GM12878 (cell line): ENCODE results near the gene RRAS. TPM values are rescaled to one million over a fixed set of nuclear protein-coding genes. Genes with fewer than 3 reads are reported as not detected.

Experiments used
- ATAC-seq: fragments of 200-7000 bp; cut with Tn5 transposase; 3 replicates; pipeline ENCODE4 v1.9.1; 2020; ENCODE audit warnings: mild to moderate bottlenecking, moderate library complexity
- BruUV-seq: library from RNA; stranded (reverse); fragments of 400-500 nt; replicated peaks from 2 replicates; lab custom pipeline; 2021; lab: Mats Ljungman, UMichigan
- CTCF ChIA-PET: fragments of 300-600 bp; sonication (Branson Sonifier 250); formaldehyde crosslinking; extraction: SDS; loops from one replicate; lab custom pipeline; 2021; ENCODE audit warnings: inconsistent platforms; lab: Yijun Ruan, JAX
- POLR2A ChIA-PET: fragments of 350-600 bp; formaldehyde crosslinking; extraction: SDS; loops from one replicate; lab custom pipeline; 2021; ENCODE audit warnings: inconsistent platforms; lab: Charles Lee
- RAD21 ChIA-PET: fragments of 300-600 bp; sonication (Branson Sonifier 250); formaldehyde crosslinking; loops from one replicate; lab custom pipeline; 2023; ENCODE audit warnings: antibody characterized with exemption; ENCODE audit not compliant: unreplicated experiment; lab: Charles Lee
- SMC1A ChIA-PET: fragments of 300-600 bp; sonication (Branson Sonifier 250); formaldehyde crosslinking; loops from one replicate; lab custom pipeline; 2023; ENCODE audit not compliant: unreplicated experiment, uncharacterized antibody; lab: Charles Lee
- DNase-seq: peaks from one replicate; pipeline ENCODE4 v3.0.0-alpha.2; 2011; ENCODE audit warnings: low read depth, low spot score
- FAIRE-seq: peaks from 3 replicates; lab custom pipeline; 2011; peaks lifted over from hg19 to GRCh38; lab: Jason Lieb, UNC
- H2AFZ ChIP-seq: 2 replicates; pipeline ENCODE4 v1.6.0; 2011; ENCODE audit warnings: low read depth, low read length, control low read depth; ENCODE audit not compliant: control insufficient read depth
- H3K27ac ChIP-seq: 2 replicates; pipeline ENCODE4 v1.5.1; 2011; ENCODE audit warnings: control low read depth; ENCODE audit not compliant: control insufficient read depth, insufficient read depth
- H3K27me3 ChIP-seq, 2 experiments: replicated peaks in 1 of 2; 2 replicates each; pipeline versions ENCODE4 v1.6.0 to v1.6.1; 2011; ENCODE audit warnings: low read length in 1 of 2; ENCODE audit not compliant: control insufficient read depth in 2 of 2, insufficient read depth in 2 of 2
- H3K36me3 ChIP-seq, 2 experiments: 2 replicates each; pipeline ENCODE4 v1.5.1; 2011; ENCODE audit warnings: low read length in 1 of 2; ENCODE audit not compliant: control insufficient read depth in 2 of 2, insufficient read depth in 2 of 2
- H3K4me1 ChIP-seq: 2 replicates; pipeline ENCODE4 v1.6.1; 2011; ENCODE audit warnings: mild to moderate bottlenecking, low read length, moderate library complexity, mixed read lengths; ENCODE audit not compliant: control insufficient read depth, insufficient read depth
- H3K4me2 ChIP-seq: 2 replicates; pipeline ENCODE4 v1.6.0; 2011; ENCODE audit warnings: control low read depth; ENCODE audit not compliant: control insufficient read depth, insufficient read depth
- H3K4me3 ChIP-seq: fragments of 200-600 bp; sonication (generic); 2 replicates; pipeline ENCODE4 v1.5.1; 2016
- H3K79me2 ChIP-seq: 2 replicates; pipeline ENCODE4 v1.6.0; 2011; ENCODE audit warnings: low read length; ENCODE audit not compliant: control insufficient read depth, insufficient read depth
- H3K9ac ChIP-seq: 2 replicates; pipeline ENCODE4 v1.8.0; 2011; ENCODE audit warnings: low read length, control low read depth, mixed read lengths; ENCODE audit not compliant: control insufficient read depth, insufficient read depth
- H3K9me3 ChIP-seq: replicated peaks from 3 replicates; pipeline ENCODE4 v1.5.1; 2011; ENCODE audit warnings: mild to moderate bottlenecking, low read length; ENCODE audit not compliant: control insufficient read depth, insufficient read depth
- H4K20me1 ChIP-seq: 2 replicates; pipeline ENCODE4 v1.6.0; 2011; ENCODE audit not compliant: control insufficient read depth, insufficient read depth
- ATF7 ChIP-seq: fragments of 450-650 bp; IDR thresholded peaks from 2 replicates; pipeline ENCODE4 v1.6.1; 2016; ENCODE audit warnings: low read depth, mild to moderate bottlenecking
- BACH1 ChIP-seq: fragments of 450-650 bp; IDR thresholded peaks from 2 replicates; pipeline ENCODE4 v1.6.1; 2017; ENCODE audit warnings: mild to moderate bottlenecking, borderline replicate concordance
- CHD2 ChIP-seq: IDR thresholded peaks from 2 replicates; pipeline ENCODE4 v1.6.1; 2011; ENCODE audit warnings: low read depth, low read length, improper control_type of control experiment, borderline replicate concordance
- CREM ChIP-seq: IDR thresholded peaks from 2 replicates; pipeline ENCODE4 v1.6.1; 2014; ENCODE audit warnings: antibody characterized with exemption, low read depth
- HDAC6 ChIP-seq: fragments of 200-600 bp; sonication (generic); IDR thresholded peaks from one replicate; pipeline ENCODE4 v1.8.0; 2017; ENCODE audit warnings: antibody characterized with exemption; ENCODE audit not compliant: unreplicated experiment
- KAT2A ChIP-seq: conservative IDR thresholded peaks from 2 replicates; pipeline ENCODE4 v1.6.1; 2011; ENCODE audit warnings: low read depth, low read length; ENCODE audit not compliant: control insufficient read depth
- MEF2B ChIP-seq: fragments of 450-650 bp; IDR thresholded peaks from 2 replicates; pipeline ENCODE4 v1.6.1; 2018; ENCODE audit warnings: mild to moderate bottlenecking, moderate library complexity; ENCODE audit not compliant: partially characterized antibody, poor library complexity, severe bottlenecking
- NFXL1 ChIP-seq: fragments of 450-650 bp; IDR thresholded peaks from 2 replicates; pipeline ENCODE4 v1.6.1; 2017; ENCODE audit warnings: antibody characterized with exemption, mild to moderate bottlenecking, borderline replicate concordance
- NRF1 ChIP-seq: conservative IDR thresholded peaks from 2 replicates; pipeline ENCODE4 v1.6.1; 2011; ENCODE audit warnings: mild to moderate bottlenecking, low read depth, low read length, improper control_type of control experiment
- RAD51 ChIP-seq: fragments of 450-650 bp; IDR thresholded peaks from 2 replicates; pipeline ENCODE4 v1.6.1; 2016; ENCODE audit warnings: moderate library complexity, mild to moderate bottlenecking, inconsistent platforms
- RFX5 ChIP-seq: IDR thresholded peaks from 2 replicates; pipeline ENCODE4 v1.6.1; 2011; ENCODE audit warnings: low read depth, low read length, improper control_type of control experiment
- TAF1 ChIP-seq: IDR thresholded peaks from 2 replicates; pipeline ENCODE4 v1.6.1; 2011; ENCODE audit warnings: mild to moderate bottlenecking, low read depth, low read length, borderline replicate concordance
- ZBED1 ChIP-seq: IDR thresholded peaks from 2 replicates; pipeline ENCODE4 v1.6.1; 2016; ENCODE audit warnings: borderline replicate concordance
- ZNF592 ChIP-seq: fragments of 450-650 bp; IDR thresholded peaks from 2 replicates; pipeline ENCODE4 v1.6.1; 2017; ENCODE audit warnings: mild to moderate bottlenecking, moderate library complexity
- WGBS: methylation state at CpG from one replicate; pipeline ENCODE4 v1.1.6; 2016; ENCODE audit warnings: low lambda C conversion rate; ENCODE audit not compliant: insufficient replicate concordance, insufficient coverage; ENCODE audit errors: missing lambda C conversion rate; 5-methylcytosine and 5-hydroxymethylcytosine counted together
- in situ Hi-C: fragments of 300-500 bp; cut with MboI; formaldehyde crosslinking; loops from 9 replicates; pipeline ENCODE4 v1.14.3; 2018; ENCODE audit warnings: mixed read lengths
- intact Hi-C: fragments of 100-400 bp; cut with micrococcal nuclease; formaldehyde crosslinking; loops from one replicate; pipeline ENCODE4 v1.14.2; 2022; ENCODE audit not compliant: unreplicated experiment
- polyA plus RNA-seq, 11 experiments: library from polyadenylated mRNA; depleted of rRNA in 4 of 11; unstranded in 6 of 11; stranded (reverse) in 5 of 11; fragments of >200 nt; fragmentation: Nextera tagmentation in 4 of 11; fragmentation: Illumina TruSeq in 1 of 11; extraction: Ambion mirVana in 4 of 11; extraction: Trizol in 1 of 11; gene quantifications; 1 replicate in 1 of 11; 2 replicates in 10 of 11; pipeline versions ENCODE4 v1.2.1 to v1.2.3, GENCODE V29; 2011 to 2016; ENCODE audit warnings: inconsistent platforms in 2 of 11, missing spikeins in 2 of 11, low read depth in 1 of 11
- total RNA-seq, 4 experiments: library from RNA; depleted of rRNA in 3 of 4; stranded (reverse); fragments of >200 nt in 3 of 4; fragmentation: Illumina TruSeq in 1 of 4; extraction: Trizol in 1 of 4; gene quantifications; 2 replicates each; pipeline versions ENCODE4 v1.2.1 to v1.2.3, GENCODE V29; 2013 to 2021
- TF ChIP-seq, protein P1 (sequence below): fragments of 450-650 bp; formaldehyde crosslinking; IDR thresholded peaks from 2 replicates; pipeline ENCODE4 v1.5.0; 2022; ENCODE audit warnings: mild to moderate bottlenecking, missing genetic modification characterization

RRAS gene
- total and polyA plus RNA-seq, 10 of the 15 experiments (the other 5 are each of a cell fraction or from before 2014, with no cell fraction given), result 0.24 to 5.8 (median 1.8) TPM

GRCh38 chr19:49664171-49665035 is 24.5 kb upstream of the RRAS start:
- Histone ChIP-seq H2AFZ (peak overlapping the region; percentile 40), H3K4me1 (peaks cover 14% of the 10 kb centered on the region), H3K9me3 (no peaks in the 10 kb centered on the region), H3K9ac (peak overlapping the region; percentile 97), H3K4me2 (peak overlapping the region; percentile 91), H3K79me2 (peaks cover 36% of the 10 kb centered on the region), H3K4me3 (peak overlapping the region; percentile 99), H3K36me3 (peaks cover 12 to 20% of the 10 kb centered on the region in 2 experiments), H3K27me3 (no peaks in the 10 kb centered on the region), H3K27ac (peak overlapping the region; percentile 91), H4K20me1 (peaks cover 4% of the 10 kb centered on the region)
- FAIRE-seq (no peak), DNase-seq (no peak), ATAC-seq (peak; percentile 83)
- intact Hi-C loops, result loop anchor here (2.0 kb wide), 1 partner anchor 22 kb away; the partner anchor contains the start of gene SCAF1
- ChIA-PET CTCF (interaction anchor here (0.6 to 5.5 kb wide), 7 partner anchors 11 to 706 kb away, joined by 3 to 80 read pairs (median 7); partner anchors contain the start of genes PRMT1, RRAS and SCAF1), SMC1A (interaction anchor here (0.6 to 2.2 kb wide), 8 partner anchors 11 to 71 kb away, joined by 3 to 9 read pairs (median 6); partner anchors contain the start of gene RRAS), RAD21 (interaction anchor here (0.6 to 3.4 kb wide), 9 partner anchors 9 to 224 kb away, joined by 3 to 34 read pairs (median 5); partner anchors contain the start of genes NOSIP, PRMT1, RRAS and SCAF1), POLR2A (interaction anchor here (0.6 to 6.0 kb wide), 14 partner anchors 12 to 536 kb away, joined by 3 to 126 read pairs (median 5); partner anchors contain the start of genes AP2A1, MED25, NOSIP and PRMT1)
- in situ Hi-C loops, result loop anchor here (5.0 kb wide), 1 partner anchor 167 kb away; the partner anchor contains the start of gene RPS11
- WGBS, result 2% methylated on average over 51 of the region's 53 CpGs
- TSS peak; percentile 75 for BruUV-seq
- TF ChIP-seq RFX5 (no peak), CREM (0 out of 2 replicates have a peak, but pooled peaks have one; percentile 10), HDAC6 (no peak), ZNF592 (no peak), RAD51 (no peak), TAF1 (peak; percentile 43; the same call in 1 of the 2 replicates), CHD2 (no peak), NRF1 (no peak), ZBED1 (0 out of 2 replicates have a peak, but pooled peaks have one; percentile 14), MEF2B (peak; percentile 11), NFXL1 (no peak), BACH1 (peak; percentile 20; the same call in 1 of the 2 replicates), ATF7 (peak; percentile 81), KAT2A (no peak)
- TF ChIP-seq, protein P1, sequence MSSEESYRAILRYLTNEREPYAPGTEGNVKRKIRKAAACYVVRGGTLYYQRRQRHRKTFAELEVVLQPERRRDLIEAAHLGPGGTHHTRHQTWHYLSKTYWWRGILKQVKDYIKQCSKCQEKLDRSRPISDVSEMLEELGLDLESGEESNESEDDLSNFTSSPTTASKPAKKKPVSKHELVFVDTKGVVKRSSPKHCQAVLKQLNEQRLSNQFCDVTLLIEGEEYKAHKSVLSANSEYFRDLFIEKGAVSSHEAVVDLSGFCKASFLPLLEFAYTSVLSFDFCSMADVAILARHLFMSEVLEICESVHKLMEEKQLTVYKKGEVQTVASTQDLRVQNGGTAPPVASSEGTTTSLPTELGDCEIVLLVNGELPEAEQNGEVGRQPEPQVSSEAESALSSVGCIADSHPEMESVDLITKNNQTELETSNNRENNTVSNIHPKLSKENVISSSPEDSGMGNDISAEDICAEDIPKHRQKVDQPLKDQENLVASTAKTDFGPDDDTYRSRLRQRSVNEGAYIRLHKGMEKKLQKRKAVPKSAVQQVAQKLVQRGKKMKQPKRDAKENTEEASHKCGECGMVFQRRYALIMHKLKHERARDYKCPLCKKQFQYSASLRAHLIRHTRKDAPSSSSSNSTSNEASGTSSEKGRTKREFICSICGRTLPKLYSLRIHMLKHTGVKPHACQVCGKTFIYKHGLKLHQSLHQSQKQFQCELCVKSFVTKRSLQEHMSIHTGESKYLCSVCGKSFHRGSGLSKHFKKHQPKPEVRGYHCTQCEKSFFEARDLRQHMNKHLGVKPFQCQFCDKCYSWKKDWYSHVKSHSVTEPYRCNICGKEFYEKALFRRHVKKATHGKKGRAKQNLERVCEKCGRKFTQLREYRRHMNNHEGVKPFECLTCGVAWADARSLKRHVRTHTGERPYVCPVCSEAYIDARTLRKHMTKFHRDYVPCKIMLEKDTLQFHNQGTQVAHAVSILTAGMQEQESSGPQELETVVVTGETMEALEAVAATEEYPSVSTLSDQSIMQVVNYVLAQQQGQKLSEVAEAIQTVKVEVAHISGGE (CRISPR knock-in tag), result no peak
